ACC112 (cell line): ENCODE results near the gene FKBP5.

Experiments
- H2AFZ ChIP-seq: fragments of 200-600 bp; sonication (generic); one replicate; pipeline ENCODE4 v1.6.0; 2017; ENCODE audit warnings: antibody characterized with exemption, low read length; ENCODE audit not compliant: unreplicated experiment
- H3K27ac ChIP-seq: fragments of 200-600 bp; sonication (generic); 2 replicates; pipeline ENCODE4 v1.5.1; 2014; ENCODE audit warnings: low read depth, mild to moderate bottlenecking, antibody characterized with exemption, low read length, moderate library complexity
- H3K27me3 ChIP-seq: fragments of 200-600 bp; sonication (generic); 2 replicates; pipeline ENCODE4 v1.6.1; 2014; ENCODE audit warnings: mild to moderate bottlenecking, antibody characterized with exemption, low read length, moderate library complexity, mixed read lengths; ENCODE audit not compliant: insufficient read depth
- H3K36me3 ChIP-seq: fragments of 200-600 bp; sonication (generic); 2 replicates; pipeline ENCODE4 v1.6.1; 2016; ENCODE audit warnings: mild to moderate bottlenecking, antibody characterized with exemption, low read length, moderate library complexity, mixed read lengths; ENCODE audit not compliant: insufficient read depth
- H3K4me1 ChIP-seq: fragments of 200-600 bp; sonication (generic); one replicate; pipeline ENCODE4 v1.6.1; 2016; ENCODE audit warnings: low read length, mixed read lengths; ENCODE audit not compliant: insufficient read depth, unreplicated experiment, control insufficient read depth
- H3K4me3 ChIP-seq: fragments of 200-600 bp; sonication (generic); 2 replicates; pipeline ENCODE4 v1.5.1; 2014; ENCODE audit warnings: mild to moderate bottlenecking, low read depth, low read length
- H3K79me2 ChIP-seq: fragments of 200-600 bp; sonication (generic); one replicate; pipeline ENCODE4 v1.6.0; 2016; ENCODE audit warnings: low read length; ENCODE audit not compliant: control insufficient read depth, unreplicated experiment, insufficient read depth

The FKBP5 gene

GRCh38 chr6:35613762-35614161, 75.0 kb downstream of the FKBP5 start:
- H3K27ac ChIP-seq: no peak overlapping the region; the same call in 1 of the 2 replicates
- H3K4me1 ChIP-seq: peaks cover 8% of the 10 kb centered on the region
- no peak overlapping the region for H2AFZ ChIP-seq
- no peak overlapping the region for H3K4me3 ChIP-seq
- H3K36me3 ChIP-seq: peaks cover 57% of the 10 kb centered on the region
- no peaks in the 10 kb centered on the region for H3K27me3 ChIP-seq
- H3K79me2 ChIP-seq: no peaks in the 10 kb centered on the region

- Histone ChIP-seq H3K79me2 (no peaks in the 10 kb centered on the region), H3K4me1 (peaks cover 8% of the 10 kb centered on the region), H3K27me3 (no peaks in the 10 kb centered on the region), H3K36me3 (peaks cover 52% of the 10 kb centered on the region), H2AFZ (no peak overlapping the region), H3K27ac (peak overlapping the region; percentile 27), H3K4me3 (no peak overlapping the region)
Observed at GRCh38 chr6:35611240-35611639, 77.5 kb downstream of the FKBP5 start.

GRCh38 chr6:35610830-35611229, 77.9 kb downstream of the FKBP5 start:
- Histone ChIP-seq H3K27ac (peak overlapping the region; percentile 27), H3K27me3 (no peaks in the 10 kb centered on the region), H3K4me1 (peaks cover 10% of the 10 kb centered on the region), H3K36me3 (peaks cover 50% of the 10 kb centered on the region), H3K4me3 (no peak overlapping the region), H2AFZ (no peak overlapping the region), H3K79me2 (peaks cover 1% of the 10 kb centered on the region)

GRCh38 chr6:35609588-35609987, 79.1 kb downstream of the FKBP5 start:
- Histone ChIP-seq H3K4me3 (no peak overlapping the region), H3K27ac (peak overlapping the region; percentile 57), H3K27me3 (no peaks in the 10 kb centered on the region), H3K79me2 (peaks cover 9% of the 10 kb centered on the region), H3K36me3 (peaks cover 46% of the 10 kb centered on the region), H2AFZ (no peak overlapping the region), H3K4me1 (peaks cover 18% of the 10 kb centered on the region)

- Histone ChIP-seq H3K36me3 (peaks cover 37% of the 10 kb centered on the region), H3K27ac (peak overlapping the region; percentile 92), H2AFZ (no peak overlapping the region), H3K4me3 (no peak overlapping the region), H3K79me2 (peaks cover 18% of the 10 kb centered on the region), H3K4me1 (peaks cover 32% of the 10 kb centered on the region), H3K27me3 (no peaks in the 10 kb centered on the region)
Observed at GRCh38 chr6:35607517-35608233, 81.0 kb downstream of the FKBP5 start.

- Histone ChIP-seq H3K27ac (peak overlapping the region; percentile 92), H2AFZ (no peak overlapping the region), H3K4me1 (peaks cover 47% of the 10 kb centered on the region), H3K79me2 (peaks cover 18% of the 10 kb centered on the region), H3K27me3 (no peaks in the 10 kb centered on the region), H3K36me3 (peaks cover 22% of the 10 kb centered on the region), H3K4me3 (peak overlapping the region; percentile 43; the same call in 1 of the 2 replicates)
Observed at GRCh38 chr6:35605600-35605999, 83.1 kb downstream of the FKBP5 start.

- peaks cover 12% of the 10 kb centered on the region; the same call in 1 of the 2 replicates for H3K36me3 ChIP-seq
- peaks cover 32% of the 10 kb centered on the region for H3K79me2 ChIP-seq
- H3K27ac ChIP-seq: peak overlapping the region; percentile 92
- peak overlapping the region; percentile 53 for H3K4me3 ChIP-seq
- H2AFZ ChIP-seq: no peak overlapping the region
- peaks cover 55% of the 10 kb centered on the region for H3K4me1 ChIP-seq
- H3K27me3 ChIP-seq: no peaks in the 10 kb centered on the region
Observed at GRCh38 chr6:35603326-35604202, 85.2 kb downstream of the FKBP5 start.

- Histone ChIP-seq H2AFZ (no peak overlapping the region), H3K27me3 (no peaks in the 10 kb centered on the region), H3K79me2 (peaks cover 45% of the 10 kb centered on the region), H3K4me3 (peak overlapping the region; percentile 53), H3K4me1 (peaks cover 63% of the 10 kb centered on the region), H3K36me3 (peaks cover 7% of the 10 kb centered on the region; the same call in 1 of the 2 replicates), H3K27ac (peak overlapping the region; percentile 92)
Observed at GRCh38 chr6:35602133-35602946, 86.4 kb downstream of the FKBP5 start.

GRCh38 chr6:35601331-35602132, 87.2 kb downstream of the FKBP5 start:
- H3K79me2 ChIP-seq: peaks cover 48% of the 10 kb centered on the region
- H3K27ac ChIP-seq: peak overlapping the region; percentile 92
- no peaks in the 10 kb centered on the region for H3K27me3 ChIP-seq
- peak overlapping the region; percentile 53 for H3K4me3 ChIP-seq
- H3K36me3 ChIP-seq: peaks cover 11% of the 10 kb centered on the region; the same call in 1 of the 2 replicates
- no peak overlapping the region for H2AFZ ChIP-seq
- H3K4me1 ChIP-seq: peaks cover 71% of the 10 kb centered on the region
